Keratinocyte (primary cell): ENCODE data around the gene METTL1. TPM values are rescaled to one million over a fixed set of nuclear protein-coding genes. Genes with fewer than 3 reads are reported as not detected.

Source experiments
- DNase-seq: peaks from one replicate; pipeline ENCODE4 v3.0.0-alpha.2; 2011; ENCODE audit warnings: low read depth, missing footprints, low spot score
- FAIRE-seq: peaks from 2 replicates; lab custom pipeline; 2011; peaks lifted over from hg19 to GRCh38; lab: Jason Lieb, UNC
- H2AFZ ChIP-seq: 2 replicates; pipeline ENCODE4 v1.6.0; 2012; ENCODE audit warnings: low read length, control low read depth, inconsistent platforms; ENCODE audit not compliant: control insufficient read depth
- H3K27ac ChIP-seq: 2 replicates; pipeline ENCODE4 v1.5.1; 2011; ENCODE audit warnings: low read length; ENCODE audit not compliant: control insufficient read depth, insufficient read depth
- H3K27me3 ChIP-seq: 3 replicates; pipeline ENCODE4 v1.6.0; 2011; ENCODE audit warnings: low read length; ENCODE audit not compliant: control insufficient read depth, insufficient read depth; ENCODE audit errors: extremely low read depth
- H3K36me3 ChIP-seq, 2 experiments: 2 replicates in 1 of 2; 3 replicates in 1 of 2; pipeline ENCODE4 v1.5.1; 2011; ENCODE audit warnings: low read length in 2 of 2, mild to moderate bottlenecking in 1 of 2; ENCODE audit not compliant: control insufficient read depth in 2 of 2, insufficient read depth in 2 of 2; ENCODE audit errors: extremely low read depth in 1 of 2
- H3K4me1 ChIP-seq: 3 replicates; pipeline ENCODE4 v1.5.1; 2011; ENCODE audit warnings: low read length; ENCODE audit not compliant: control insufficient read depth, insufficient read depth; ENCODE audit errors: extremely low read depth
- H3K4me2 ChIP-seq: 3 replicates; pipeline ENCODE4 v1.6.0; 2011; ENCODE audit warnings: low read depth, low read length; ENCODE audit not compliant: control insufficient read depth, insufficient read depth; ENCODE audit errors: extremely low read depth
- H3K4me3 ChIP-seq, 3 experiments: fragments of 200-600 bp in 1 of 3; sonication (generic) in 1 of 3; 2 replicates in 2 of 3; 3 replicates in 1 of 3; pipeline ENCODE4 v1.5.1; 2011 to 2016; ENCODE audit warnings: low read length in 3 of 3, mild to moderate bottlenecking in 3 of 3, control low read depth in 2 of 3, inconsistent platforms in 1 of 3, low read depth in 1 of 3, mixed read lengths in 1 of 3, mixed run types in 1 of 3, moderate library complexity in 1 of 3; ENCODE audit not compliant: control insufficient read depth in 2 of 3, insufficient read depth in 2 of 3; ENCODE audit errors: extremely low read depth in 1 of 3
- H3K79me2 ChIP-seq: 2 replicates; pipeline ENCODE4 v1.6.0; 2012; ENCODE audit warnings: low read length; ENCODE audit not compliant: control insufficient read depth, insufficient read depth
- H3K9ac ChIP-seq: 3 replicates; pipeline ENCODE4 v1.6.0; 2011; ENCODE audit warnings: low read length; ENCODE audit not compliant: control insufficient read depth, insufficient read depth; ENCODE audit errors: extremely low read depth
- H3K9me1 ChIP-seq: 3 replicates; pipeline ENCODE4 v1.6.0; 2011; ENCODE audit warnings: low read length; ENCODE audit not compliant: control insufficient read depth, insufficient read depth; ENCODE audit errors: extremely low read depth
- H3K9me3 ChIP-seq: 2 replicates; pipeline ENCODE4 v1.5.1; 2012; ENCODE audit warnings: low read depth, low read length; ENCODE audit not compliant: control insufficient read depth
- H4K20me1 ChIP-seq: 3 replicates; pipeline ENCODE4 v1.6.0; 2011; ENCODE audit warnings: low read length; ENCODE audit not compliant: control insufficient read depth, insufficient read depth; ENCODE audit errors: extremely low read depth
- CTCF ChIP-seq, 3 experiments: IDR thresholded peaks in 1 of 3; conservative IDR thresholded peaks in 1 of 3; optimal IDR thresholded peaks in 1 of 3; 2 replicates in 2 of 3; 3 replicates in 1 of 3; pipeline versions ENCODE3 to v1.5.1; 2011; ENCODE audit warnings: low read length in 3 of 3, mild to moderate bottlenecking in 3 of 3, moderate library complexity in 2 of 3, control low read depth in 1 of 3, inconsistent platforms in 1 of 3; ENCODE audit not compliant: insufficient read depth in 2 of 3; ENCODE audit errors: extremely low read depth in 1 of 3
- EZH2 ChIP-seq: IDR thresholded peaks from one replicate; pipeline ENCODE4 v1.6.1; 2012; ENCODE audit warnings: inconsistent platforms, mild to moderate bottlenecking, low read length, moderate library complexity
- dilution Hi-C: fragments of 300-500 bp; cut with MboI; formaldehyde crosslinking; loops from one replicate; pipeline ENCODE4 v1.7.0; 2020; ENCODE audit warnings: low sequenced_read_pairs; ENCODE audit not compliant: extremely low pct_ligation_motif_present
- polyA plus RNA-seq, 5 experiments: library from polyadenylated mRNA; depleted of rRNA in 3 of 5; stranded (reverse) in 3 of 5; stranded (forward) in 1 of 5; unstranded in 1 of 5; fragments of >200 nt; gene quantifications; 1 replicate in 1 of 5; 2 replicates in 3 of 5; 3 replicates in 1 of 5; pipeline versions ENCODE4 v1.2.1 to v1.2.3, GENCODE V29; 2011 to 2012; ENCODE audit warnings: missing spikeins in 2 of 5, low read depth in 1 of 5, low replicate concordance in 1 of 5

METTL1 gene
- polyA plus RNA-seq, 1 donor (not counting 4 experiments of a cell fraction or from before 2014, with no cell fraction given) = 24.5 TPM

GRCh38 chr12:57817261-57817989 lies 45.5 kb upstream of the METTL1 start:
- H3K79me2 ChIP-seq = no peaks in the 10 kb centered on the region
- FAIRE-seq = no peak
- no peaks in the 10 kb centered on the region for H4K20me1 ChIP-seq
- H3K4me2 ChIP-seq = no peak overlapping the region
- H3K4me1 ChIP-seq = no peaks in the 10 kb centered on the region
- dilution Hi-C loops = no loop called here
- DNase-seq = no peak
- H3K9ac ChIP-seq = no peak overlapping the region
- no peaks in the 10 kb centered on the region for H3K9me1 ChIP-seq
- peaks cover 6 to 10% of the 10 kb centered on the region in 2 experiments for H3K36me3 ChIP-seq
- TF ChIP-seq CTCF (optimal IDR thresholded peaks at IDR 0.05 in 1 of 3, IDR thresholded peaks at IDR 0.05 in 1 of 3, conservative IDR thresholded peaks at IDR 0.05 in 1 of 3; ENCODE audit: extremely low read depth in 1 of 3, insufficient read depth in 2 of 3, low read length in 3 of 3) (no peak), EZH2 (no peak)
- no peaks in the 10 kb centered on the region for H3K9me3 ChIP-seq
- H3K4me3 ChIP-seq = no peak overlapping the region
- H2AFZ ChIP-seq = no peak overlapping the region
- H3K27ac ChIP-seq = no peak overlapping the region
- no peaks in the 10 kb centered on the region for H3K27me3 ChIP-seq

GRCh38 chr12:57816855-57817151 lies 44.9 kb upstream of the METTL1 start:
- Histone ChIP-seq H3K9me1 (no peaks in the 10 kb centered on the region), H3K4me2 (no peak overlapping the region), H3K27me3 (no peaks in the 10 kb centered on the region), H4K20me1 (no peaks in the 10 kb centered on the region), H3K9ac (no peak overlapping the region), H2AFZ (no peak overlapping the region), H3K27ac (no peak overlapping the region), H3K79me2 (no peaks in the 10 kb centered on the region), H3K9me3 (no peaks in the 10 kb centered on the region), H3K36me3 (peaks cover 5 to 11% of the 10 kb centered on the region in 2 experiments), H3K4me1 (no peaks in the 10 kb centered on the region), H3K4me3 (no peak overlapping the region)
- DNase-seq (no peak), FAIRE-seq (no peak)
- dilution Hi-C loops = no loop called here
- no peak for TF ChIP-seq EZH2
